GM23338 (cell line): ENCODE results near the gene CNTN1.

Experiments
- CREB1 ChIP-seq: fragments of 250-450 bp; sonication (Bioruptor Pico); IDR thresholded peaks from 2 replicates; pipeline ENCODE4 v1.5.0; 2020; ENCODE audit warnings: low read depth, mild to moderate bottlenecking, moderate library complexity
- EZH2 ChIP-seq: fragments of 200-600 bp; sonication (generic); IDR thresholded peaks from one replicate; pipeline ENCODE4 v1.8.0; 2017; ENCODE audit warnings: antibody characterized with exemption, mild to moderate bottlenecking, low read depth; ENCODE audit not compliant: unreplicated experiment
- EZH2phosphoT487 ChIP-seq: fragments of 200-600 bp; sonication (generic); IDR thresholded peaks from one replicate; pipeline ENCODE4 v1.8.1; 2018; ENCODE audit warnings: antibody characterized with exemption; ENCODE audit not compliant: unreplicated experiment
- JUNB ChIP-seq: IDR thresholded peaks from one replicate; pipeline ENCODE4 v1.6.1; 2016; ENCODE audit warnings: antibody characterized with exemption; ENCODE audit not compliant: unreplicated experiment
- NANOG ChIP-seq: IDR thresholded peaks from 2 replicates; pipeline ENCODE4 v1.6.1; 2016; ENCODE audit warnings: antibody characterized with exemption, borderline replicate concordance
- POLR2AphosphoS5 ChIP-seq: IDR thresholded peaks from 2 replicates; pipeline ENCODE4 v1.6.1; 2016; ENCODE audit warnings: antibody characterized with exemption, low read depth
- REST ChIP-seq: IDR thresholded peaks from one replicate; pipeline ENCODE4 v1.6.1; 2018; ENCODE audit warnings: antibody characterized with exemption; ENCODE audit not compliant: unreplicated experiment
- STAT1 ChIP-seq: IDR thresholded peaks from one replicate; pipeline ENCODE4 v1.6.1; 2016; ENCODE audit warnings: antibody characterized with exemption; ENCODE audit not compliant: unreplicated experiment
- ZNF114 ChIP-seq: fragments of 250-450 bp; sonication (Bioruptor Pico); IDR thresholded peaks from 2 replicates; pipeline ENCODE4 v1.5.0; 2020; ENCODE audit warnings: mild to moderate bottlenecking, moderate library complexity
- ZNF331 ChIP-seq: fragments of 250-450 bp; sonication (Bioruptor Pico); IDR thresholded peaks from 2 replicates; pipeline ENCODE4 v1.5.0; 2020; ENCODE audit warnings: low read depth, mild to moderate bottlenecking, moderate library complexity
- TF ChIP-seq, protein P1 (sequence below), 2 experiments: fragments of 200-600 bp in 1 of 2; sonication (generic) in 1 of 2; conservative IDR thresholded peaks; 2 replicates each; pipeline versions ENCODE4 v1.5.1 to v1.6.1; 2016 to 2017; ENCODE audit warnings: antibody characterized with exemption in 2 of 2, low read depth in 2 of 2, mild to moderate bottlenecking in 2 of 2, moderate library complexity in 1 of 2
- TF ChIP-seq, protein P2 (sequence below): IDR thresholded peaks from 2 replicates; pipeline ENCODE4 v1.6.1; 2016; ENCODE audit warnings: antibody characterized with exemption
- TF ChIP-seq, protein P3 (sequence below): fragments of 250-450 bp; sonication (Bioruptor Pico); IDR thresholded peaks from 2 replicates; pipeline ENCODE4 v1.5.0; 2020; ENCODE audit warnings: mild to moderate bottlenecking, moderate library complexity

- no peak for TF ChIP-seq POLR2AphosphoS5
- TF ChIP-seq, protein P1, sequence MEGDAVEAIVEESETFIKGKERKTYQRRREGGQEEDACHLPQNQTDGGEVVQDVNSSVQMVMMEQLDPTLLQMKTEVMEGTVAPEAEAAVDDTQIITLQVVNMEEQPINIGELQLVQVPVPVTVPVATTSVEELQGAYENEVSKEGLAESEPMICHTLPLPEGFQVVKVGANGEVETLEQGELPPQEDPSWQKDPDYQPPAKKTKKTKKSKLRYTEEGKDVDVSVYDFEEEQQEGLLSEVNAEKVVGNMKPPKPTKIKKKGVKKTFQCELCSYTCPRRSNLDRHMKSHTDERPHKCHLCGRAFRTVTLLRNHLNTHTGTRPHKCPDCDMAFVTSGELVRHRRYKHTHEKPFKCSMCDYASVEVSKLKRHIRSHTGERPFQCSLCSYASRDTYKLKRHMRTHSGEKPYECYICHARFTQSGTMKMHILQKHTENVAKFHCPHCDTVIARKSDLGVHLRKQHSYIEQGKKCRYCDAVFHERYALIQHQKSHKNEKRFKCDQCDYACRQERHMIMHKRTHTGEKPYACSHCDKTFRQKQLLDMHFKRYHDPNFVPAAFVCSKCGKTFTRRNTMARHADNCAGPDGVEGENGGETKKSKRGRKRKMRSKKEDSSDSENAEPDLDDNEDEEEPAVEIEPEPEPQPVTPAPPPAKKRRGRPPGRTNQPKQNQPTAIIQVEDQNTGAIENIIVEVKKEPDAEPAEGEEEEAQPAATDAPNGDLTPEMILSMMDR (conservative IDR thresholded peaks at IDR 0.05; ENCODE audit: low read depth in 2 of 2) = peak; percentile 41 to 61
- TF ChIP-seq CREB1 (CRISPR knock-in tag) = no peak
- TF ChIP-seq EZH2phosphoT487 = no peak
- TF ChIP-seq EZH2 = no peak
- TF ChIP-seq REST = no peak
- TF ChIP-seq, protein P2, sequence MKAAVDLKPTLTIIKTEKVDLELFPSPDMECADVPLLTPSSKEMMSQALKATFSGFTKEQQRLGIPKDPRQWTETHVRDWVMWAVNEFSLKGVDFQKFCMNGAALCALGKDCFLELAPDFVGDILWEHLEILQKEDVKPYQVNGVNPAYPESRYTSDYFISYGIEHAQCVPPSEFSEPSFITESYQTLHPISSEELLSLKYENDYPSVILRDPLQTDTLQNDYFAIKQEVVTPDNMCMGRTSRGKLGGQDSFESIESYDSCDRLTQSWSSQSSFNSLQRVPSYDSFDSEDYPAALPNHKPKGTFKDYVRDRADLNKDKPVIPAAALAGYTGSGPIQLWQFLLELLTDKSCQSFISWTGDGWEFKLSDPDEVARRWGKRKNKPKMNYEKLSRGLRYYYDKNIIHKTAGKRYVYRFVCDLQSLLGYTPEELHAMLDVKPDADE = no peak
- no peak for TF ChIP-seq ZNF114
- TF ChIP-seq ZNF331 = no peak
- no peak for TF ChIP-seq STAT1
- no peak for TF ChIP-seq NANOG
- no peak for TF ChIP-seq JUNB
- TF ChIP-seq, protein P3, sequence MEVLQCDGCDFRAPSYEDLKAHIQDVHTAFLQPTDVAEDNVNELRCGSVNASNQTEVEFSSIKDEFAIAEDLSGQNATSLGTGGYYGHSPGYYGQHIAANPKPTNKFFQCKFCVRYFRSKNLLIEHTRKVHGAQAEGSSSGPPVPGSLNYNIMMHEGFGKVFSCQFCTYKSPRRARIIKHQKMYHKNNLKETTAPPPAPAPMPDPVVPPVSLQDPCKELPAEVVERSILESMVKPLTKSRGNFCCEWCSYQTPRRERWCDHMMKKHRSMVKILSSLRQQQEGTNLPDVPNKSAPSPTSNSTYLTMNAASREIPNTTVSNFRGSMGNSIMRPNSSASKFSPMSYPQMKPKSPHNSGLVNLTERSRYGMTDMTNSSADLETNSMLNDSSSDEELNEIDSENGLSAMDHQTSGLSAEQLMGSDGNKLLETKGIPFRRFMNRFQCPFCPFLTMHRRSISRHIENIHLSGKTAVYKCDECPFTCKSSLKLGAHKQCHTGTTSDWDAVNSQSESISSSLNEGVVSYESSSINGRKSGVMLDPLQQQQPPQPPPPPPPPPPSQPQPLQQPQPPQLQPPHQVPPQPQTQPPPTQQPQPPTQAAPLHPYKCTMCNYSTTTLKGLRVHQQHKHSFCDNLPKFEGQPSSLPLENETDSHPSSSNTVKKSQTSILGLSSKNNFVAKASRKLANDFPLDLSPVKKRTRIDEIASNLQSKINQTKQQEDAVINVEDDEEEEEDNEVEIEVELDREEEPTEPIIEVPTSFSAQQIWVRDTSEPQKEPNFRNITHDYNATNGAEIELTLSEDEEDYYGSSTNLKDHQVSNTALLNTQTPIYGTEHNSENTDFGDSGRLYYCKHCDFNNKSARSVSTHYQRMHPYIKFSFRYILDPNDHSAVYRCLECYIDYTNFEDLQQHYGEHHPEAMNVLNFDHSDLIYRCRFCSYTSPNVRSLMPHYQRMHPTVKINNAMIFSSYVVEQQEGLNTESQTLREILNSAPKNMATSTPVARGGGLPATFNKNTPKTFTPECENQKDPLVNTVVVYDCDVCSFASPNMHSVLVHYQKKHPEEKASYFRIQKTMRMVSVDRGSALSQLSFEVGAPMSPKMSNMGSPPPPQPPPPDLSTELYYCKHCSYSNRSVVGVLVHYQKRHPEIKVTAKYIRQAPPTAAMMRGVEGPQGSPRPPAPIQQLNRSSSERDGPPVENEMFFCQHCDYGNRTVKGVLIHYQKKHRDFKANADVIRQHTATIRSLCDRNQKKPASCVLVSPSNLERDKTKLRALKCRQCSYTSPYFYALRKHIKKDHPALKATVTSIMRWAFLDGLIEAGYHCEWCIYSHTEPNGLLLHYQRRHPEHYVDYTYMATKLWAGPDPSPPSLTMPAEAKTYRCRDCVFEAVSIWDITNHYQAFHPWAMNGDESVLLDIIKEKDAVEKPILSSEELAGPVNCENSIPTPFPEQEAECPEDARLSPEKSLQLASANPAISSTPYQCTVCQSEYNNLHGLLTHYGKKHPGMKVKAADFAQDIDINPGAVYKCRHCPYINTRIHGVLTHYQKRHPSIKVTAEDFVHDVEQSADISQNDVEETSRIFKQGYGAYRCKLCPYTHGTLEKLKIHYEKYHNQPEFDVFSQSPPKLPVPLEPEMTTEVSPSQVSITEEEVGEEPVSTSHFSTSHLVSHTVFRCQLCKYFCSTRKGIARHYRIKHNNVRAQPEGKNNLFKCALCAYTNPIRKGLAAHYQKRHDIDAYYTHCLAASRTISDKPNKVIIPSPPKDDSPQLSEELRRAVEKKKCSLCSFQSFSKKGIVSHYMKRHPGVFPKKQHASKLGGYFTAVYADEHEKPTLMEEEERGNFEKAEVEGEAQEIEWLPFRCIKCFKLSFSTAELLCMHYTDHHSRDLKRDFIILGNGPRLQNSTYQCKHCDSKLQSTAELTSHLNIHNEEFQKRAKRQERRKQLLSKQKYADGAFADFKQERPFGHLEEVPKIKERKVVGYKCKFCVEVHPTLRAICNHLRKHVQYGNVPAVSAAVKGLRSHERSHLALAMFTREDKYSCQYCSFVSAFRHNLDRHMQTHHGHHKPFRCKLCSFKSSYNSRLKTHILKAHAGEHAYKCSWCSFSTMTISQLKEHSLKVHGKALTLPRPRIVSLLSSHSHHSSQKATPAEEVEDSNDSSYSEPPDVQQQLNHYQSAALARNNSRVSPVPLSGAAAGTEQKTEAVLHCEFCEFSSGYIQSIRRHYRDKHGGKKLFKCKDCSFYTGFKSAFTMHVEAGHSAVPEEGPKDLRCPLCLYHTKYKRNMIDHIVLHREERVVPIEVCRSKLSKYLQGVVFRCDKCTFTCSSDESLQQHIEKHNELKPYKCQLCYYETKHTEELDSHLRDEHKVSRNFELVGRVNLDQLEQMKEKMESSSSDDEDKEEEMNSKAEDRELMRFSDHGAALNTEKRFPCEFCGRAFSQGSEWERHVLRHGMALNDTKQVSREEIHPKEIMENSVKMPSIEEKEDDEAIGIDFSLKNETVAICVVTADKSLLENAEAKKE = no peak
Observed at GRCh38 chr12:41011939-41012338, 319.7 kb downstream of the CNTN1 start.
